GM18870 (cell line): ENCODE measurements around the gene TLL1.

Experiments used
- ATAC-seq: cut with Tn5 transposase; IDR thresholded peaks from one replicate; pipeline ENCODE4 v1.9.1; 2021; ENCODE audit warnings: moderate library complexity; ENCODE audit not compliant: unreplicated experiment

Gene TLL1

DNA sequence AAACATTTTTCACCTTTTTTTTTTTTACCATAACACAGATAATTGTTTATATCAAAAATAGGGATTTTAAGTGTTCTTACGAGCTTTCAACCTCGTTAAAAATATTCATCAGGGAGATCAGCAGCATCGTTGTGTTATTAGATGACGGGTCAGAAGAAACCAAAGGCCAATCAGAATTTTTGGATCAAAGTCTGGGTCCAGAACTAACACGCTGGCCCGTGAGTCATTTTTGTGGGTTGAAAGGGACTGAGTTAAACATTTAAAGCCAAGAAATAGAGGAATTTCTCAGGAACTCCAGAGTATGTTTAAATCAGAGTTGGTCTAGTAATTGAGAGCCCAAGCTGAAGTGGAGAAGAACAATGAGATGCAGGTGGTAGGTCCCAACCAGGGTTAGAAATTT lies 170.8 kb downstream of the TLL1 start:
- ATAC-seq: no peak

DNA sequence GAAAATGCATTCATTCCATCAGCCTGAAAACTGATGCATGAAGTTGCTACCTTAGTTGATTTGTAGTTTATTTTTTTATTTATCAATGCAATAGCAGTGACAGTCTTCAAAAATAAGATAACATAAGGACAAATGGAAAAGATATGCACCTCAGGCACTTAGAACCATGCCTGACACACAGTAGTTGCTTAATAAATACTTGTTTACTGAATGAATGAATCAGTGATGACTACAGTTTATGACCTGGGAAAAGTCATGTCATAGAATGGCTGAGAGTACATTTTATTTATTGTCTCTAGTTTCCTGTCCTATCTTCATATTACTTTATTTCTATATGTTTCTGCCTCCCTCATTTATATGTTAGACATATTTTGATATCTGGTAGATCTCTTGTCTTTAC lies 171.8 kb downstream of the TLL1 start:
- ATAC-seq: no peak

- ATAC-seq: peak; percentile 81
These were observed 172.4 kb downstream of the TLL1 start for GRCh38 chr4:166045457-166045856.

DNA sequence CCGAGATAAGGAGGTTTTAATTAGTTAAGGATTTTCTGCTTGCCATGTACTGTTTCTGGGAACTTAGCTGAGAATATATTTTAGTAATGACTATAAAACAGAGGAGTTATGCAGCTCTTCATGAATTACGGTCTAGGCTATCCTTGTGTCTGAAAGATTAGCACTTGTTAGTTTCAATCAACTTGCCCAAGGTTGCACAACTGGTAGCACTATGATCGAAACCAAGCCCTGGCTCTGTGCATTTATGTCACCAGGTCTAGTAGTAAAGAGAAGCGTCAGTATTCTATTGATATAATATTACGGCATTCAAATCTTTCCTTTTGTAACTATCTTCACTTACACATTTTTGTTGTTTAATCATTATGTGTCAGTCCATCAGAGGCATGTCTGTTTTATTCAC lies 176.0 kb downstream of the TLL1 start:
- ATAC-seq: no peak

GRCh38 chr4:166064721-166065120 lies 191.7 kb downstream of the TLL1 start:
- no peak for ATAC-seq

GRCh38 chr4:166065324-166065723 lies 192.3 kb downstream of the TLL1 start:
- no peak for ATAC-seq

DNA sequence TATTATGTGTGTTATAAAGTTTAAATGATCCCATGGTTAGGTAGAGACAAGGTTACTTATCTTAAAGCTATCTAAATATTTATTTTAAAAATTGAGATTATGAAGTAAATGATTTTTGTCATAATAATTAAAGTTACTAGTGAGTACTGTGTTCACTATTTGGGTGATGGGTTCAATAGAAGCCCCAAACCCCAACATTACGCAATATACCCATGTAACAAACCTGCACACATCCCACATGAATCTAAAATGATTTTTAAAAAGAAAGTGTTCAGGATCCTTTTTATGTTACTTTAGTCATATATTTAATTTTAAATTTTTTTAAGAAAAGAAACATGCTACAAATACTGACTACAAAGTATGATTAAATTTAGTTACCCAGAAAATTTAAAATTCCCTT lies 193.9 kb downstream of the TLL1 start:
- ATAC-seq: no peak

DNA sequence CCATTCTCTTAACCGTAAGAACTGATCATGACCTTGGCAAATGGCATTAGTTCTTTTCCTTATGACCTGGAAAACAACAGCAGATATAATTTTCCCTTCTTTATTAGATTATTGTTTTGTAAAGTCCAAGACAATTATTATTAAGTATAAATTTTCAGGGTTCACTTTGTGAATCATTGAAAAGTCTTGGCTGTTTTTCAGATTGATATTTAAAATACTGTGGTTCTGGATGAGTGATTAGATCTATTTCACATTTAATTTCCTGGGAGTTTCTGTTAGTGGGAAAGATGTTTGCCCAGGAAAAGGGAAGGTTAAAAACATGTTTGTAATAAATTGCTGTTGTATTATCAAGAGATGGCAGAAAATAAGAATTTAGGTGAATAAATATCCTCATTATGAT lies 194.9 kb downstream of the TLL1 start:
- no peak for ATAC-seq

DNA sequence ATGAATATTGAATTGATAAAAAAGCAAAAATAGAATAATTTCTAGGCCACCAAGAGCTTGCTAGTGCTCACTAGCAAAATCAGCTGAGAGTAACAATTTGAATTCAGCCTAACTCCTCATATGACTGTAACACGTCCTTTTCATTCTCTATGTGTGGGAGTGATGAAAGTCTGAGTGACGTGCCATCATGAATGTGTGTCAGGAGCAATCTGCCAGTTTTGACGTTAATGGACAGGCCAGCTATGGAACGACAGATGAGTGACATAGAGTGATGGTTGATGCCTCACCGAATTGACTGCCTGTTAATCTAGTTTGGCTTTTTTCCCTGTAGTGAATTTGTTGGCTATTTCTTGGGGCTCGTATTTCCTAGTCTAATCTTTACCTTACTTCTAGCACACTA lies 200.7 kb downstream of the TLL1 start:
- no peak for ATAC-seq

GRCh38 chr4:166075599-166075998 lies 202.6 kb downstream of the TLL1 start:
- no peak for ATAC-seq

GRCh38 chr4:166077782-166078181 lies 204.7 kb downstream of the TLL1 start:
- no peak for ATAC-seq

- ATAC-seq: no peak
These were observed 205.3 kb downstream of the TLL1 start for GRCh38 chr4:166078383-166078782.

DNA sequence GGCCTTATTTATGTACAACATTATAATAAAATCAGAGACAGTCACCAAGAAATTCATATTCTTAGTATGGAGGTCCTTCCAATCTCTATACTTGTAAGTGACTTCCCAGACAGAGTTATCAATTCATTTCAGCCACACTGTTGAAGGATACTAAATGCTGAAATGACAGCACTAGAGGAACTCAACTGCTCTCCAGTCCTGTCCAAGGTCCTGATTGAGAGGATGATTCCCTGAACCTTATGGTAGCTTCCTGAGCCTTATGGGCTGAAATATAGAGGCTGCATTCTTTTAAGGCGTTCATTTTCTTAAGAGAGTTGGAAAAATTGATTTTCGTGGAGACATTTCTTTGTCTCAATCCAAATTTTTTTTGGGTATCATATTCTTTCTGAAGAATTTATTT lies 205.9 kb downstream of the TLL1 start:
- ATAC-seq: no peak

DNA sequence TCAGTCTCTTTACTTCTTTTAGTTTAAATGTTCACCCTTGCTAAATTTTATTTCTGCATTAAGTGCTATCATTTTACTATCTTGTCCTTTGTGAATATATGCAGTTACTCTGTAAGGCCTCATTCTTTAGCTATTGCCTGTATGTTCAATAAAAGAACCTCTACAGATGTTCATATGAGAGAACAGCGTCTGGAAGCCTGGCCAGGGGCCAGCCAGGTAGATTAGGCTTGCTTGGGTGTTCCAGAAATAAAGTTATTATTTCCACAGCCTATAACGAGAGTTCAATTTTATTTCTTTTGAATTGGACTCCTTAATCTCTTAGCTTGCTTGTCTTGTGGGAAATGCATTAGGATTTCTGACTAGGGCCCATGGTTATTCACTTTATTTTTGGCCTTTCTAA lies 214.5 kb downstream of the TLL1 start:
- ATAC-seq: no peak

DNA sequence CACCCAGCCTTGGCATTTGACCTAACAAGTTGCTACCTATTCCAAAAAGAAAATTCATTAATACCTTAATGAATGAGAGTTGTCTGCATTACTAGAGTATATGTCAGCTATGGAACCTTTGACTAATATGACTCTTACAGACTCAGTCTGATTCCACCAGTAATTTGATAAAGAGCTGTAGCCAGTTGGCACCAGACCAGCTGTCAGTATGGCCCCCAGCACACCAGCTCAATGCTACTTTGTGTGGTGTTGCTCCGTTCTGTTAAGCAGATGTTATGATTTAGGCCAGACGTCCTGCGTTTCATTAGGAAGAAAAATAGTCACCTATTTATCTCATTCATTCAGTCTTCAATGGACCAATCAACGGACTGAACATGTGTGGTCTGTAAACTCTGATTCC lies 215.5 kb downstream of the TLL1 start:
- no peak for ATAC-seq

DNA sequence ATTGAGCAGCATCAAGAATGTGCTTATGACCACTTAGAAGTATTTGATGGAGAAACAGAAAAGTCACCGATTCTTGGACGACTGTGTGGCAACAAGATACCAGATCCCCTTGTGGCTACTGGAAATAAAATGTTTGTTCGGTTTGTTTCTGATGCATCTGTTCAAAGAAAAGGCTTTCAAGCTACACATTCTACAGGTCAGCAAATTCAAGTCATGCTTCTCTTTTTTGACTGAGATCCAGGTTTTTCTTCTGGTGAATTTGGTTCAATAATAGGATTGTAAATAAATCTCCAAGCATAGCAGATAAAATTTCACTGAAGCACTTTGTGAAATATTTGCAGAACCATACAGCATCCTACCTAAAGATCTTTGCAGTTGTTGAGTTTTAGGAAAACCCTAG lies 218.1 kb downstream of the TLL1 start:
- no peak for ATAC-seq

DNA sequence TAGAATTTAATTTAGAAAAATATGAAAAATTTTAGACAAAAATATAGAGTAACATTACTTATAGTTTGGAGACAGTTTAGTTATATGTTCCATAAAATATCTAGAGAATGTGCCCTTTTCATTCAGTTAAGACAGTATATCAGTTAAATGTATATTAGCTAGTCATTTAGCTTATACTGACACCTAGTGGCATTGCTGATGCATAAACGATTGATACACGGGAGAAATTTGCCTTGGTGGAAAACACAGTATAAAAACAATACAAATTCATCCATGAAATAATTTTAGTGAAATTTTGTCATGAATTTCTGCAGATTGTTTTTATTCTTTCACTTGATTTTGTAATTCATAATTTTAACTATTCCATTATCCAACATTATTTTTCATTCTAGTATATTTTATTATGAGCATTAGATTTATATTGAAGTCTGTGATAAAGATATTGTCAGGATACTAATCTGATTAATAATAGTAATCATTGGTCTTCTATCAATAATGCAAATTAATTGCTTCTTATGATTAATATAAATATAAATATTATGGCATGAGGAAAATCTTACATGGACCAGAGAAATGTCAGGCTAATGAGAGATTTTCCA lies 219.0 kb downstream of the TLL1 start:
- ATAC-seq: peak; percentile 89

DNA sequence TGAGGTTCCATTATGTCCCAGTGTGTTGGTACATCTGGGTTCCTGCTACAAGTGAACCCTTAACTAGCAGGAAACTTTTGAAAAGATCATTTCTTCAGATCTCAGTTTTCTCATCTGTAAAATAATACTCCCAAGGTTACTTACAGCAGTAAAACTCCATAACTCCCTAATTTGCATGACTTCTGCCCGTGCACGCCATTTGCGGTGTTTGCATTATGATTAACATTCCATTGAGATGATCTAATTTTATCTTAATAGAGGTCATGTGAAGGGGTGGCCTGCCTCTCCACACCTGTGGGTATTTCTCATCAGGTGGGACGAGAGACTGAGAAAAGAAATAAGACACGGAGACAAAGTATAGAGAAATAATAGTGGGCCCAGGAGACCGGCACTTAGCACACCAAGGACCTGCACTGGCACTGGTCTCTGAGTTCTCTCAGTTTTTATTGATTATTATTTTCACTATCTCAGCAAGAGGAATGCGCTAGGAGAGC lies 219.8 kb downstream of the TLL1 start:
- no peak for ATAC-seq

GRCh38 chr4:166104623-166105022 lies 231.6 kb downstream of the TLL1 start:
- no peak for ATAC-seq

- ATAC-seq: no peak
These were observed 248.9 kb downstream of the TLL1 start for GRCh38 chr4:166121897-166122296.

- no peak for ATAC-seq
These were observed 250.5 kb downstream of the TLL1 start for GRCh38 chr4:166123546-166123945.

DNA sequence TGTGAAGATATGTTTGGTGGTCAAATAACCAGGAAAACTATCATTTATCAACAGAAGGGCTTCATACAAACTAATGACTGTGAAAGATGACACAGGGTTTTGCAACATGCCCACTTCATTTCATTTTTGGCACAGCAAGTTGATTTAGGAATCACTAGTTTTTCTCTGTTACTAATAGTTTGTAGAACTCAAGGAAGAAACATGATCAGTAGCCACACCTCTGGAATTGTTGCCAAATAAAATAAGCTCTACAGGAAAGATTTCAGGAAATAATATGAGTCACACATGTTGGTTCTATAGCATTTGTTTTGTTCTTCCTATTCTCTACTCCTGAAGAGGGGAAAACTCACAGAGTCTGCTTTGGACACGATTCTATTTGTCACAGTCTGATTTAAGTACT lies 255.4 kb downstream of the TLL1 start:
- no peak for ATAC-seq

DNA sequence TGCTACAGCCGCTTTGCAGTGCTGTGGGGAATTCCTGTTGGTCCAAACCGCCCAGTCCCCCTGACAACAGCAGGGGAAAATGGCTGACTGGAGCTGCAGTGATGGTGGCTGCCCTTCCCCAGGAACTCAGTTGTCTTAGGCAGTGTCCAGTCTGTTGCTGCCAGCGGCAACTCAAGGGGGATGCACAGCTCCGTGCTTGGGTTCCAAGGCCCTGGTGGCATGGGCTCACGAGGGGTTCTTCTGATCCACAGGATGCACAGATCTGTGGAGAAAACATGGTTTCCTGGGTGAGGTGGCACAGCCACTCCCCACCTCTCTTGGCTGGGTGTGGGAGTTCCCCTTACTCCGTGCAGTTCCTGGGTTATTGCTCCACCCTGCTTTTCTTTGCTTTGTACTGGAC lies 261.2 kb downstream of the TLL1 start:
- no peak for ATAC-seq
